AG04450 (cell line): ENCODE measurements around the gene OLFM1. TPM values are rescaled to one million over a fixed set of nuclear protein-coding genes. Genes with fewer than 3 reads are reported as not detected.

ENCODE experiments used
- CTCF ChIA-PET: fragments of 300-600, 350-600 bp; formaldehyde crosslinking; extraction: SDS; loops from one replicate; lab custom pipeline; 2022; ENCODE audit warnings: antibody characterized with exemption, inconsistent platforms; lab: Charles Lee
- POLR2A ChIA-PET: fragments of 350-600 bp; formaldehyde crosslinking; extraction: SDS; loops from one replicate; lab custom pipeline; 2021; ENCODE audit warnings: antibody characterized with exemption, inconsistent platforms; lab: Yijun Ruan, JAX
- DNase-seq: peaks from one replicate; pipeline ENCODE4 v3.0.0-alpha.2; 2011; ENCODE audit warnings: low read depth, low spot score
- H3K27ac ChIP-seq: one replicate; pipeline ENCODE4 v1.5.1; 2012; ENCODE audit warnings: low read depth, low read length, control low read depth
- H3K27me3 ChIP-seq: one replicate; pipeline ENCODE4 v1.6.0; 2012; ENCODE audit warnings: low read length; ENCODE audit not compliant: control insufficient read depth, insufficient read depth
- H3K4me3 ChIP-seq: 2 replicates; pipeline ENCODE4 v1.5.1; 2011; ENCODE audit warnings: mild to moderate bottlenecking, low read depth, low read length, control low read depth
- H3K9me3 ChIP-seq: 2 replicates; pipeline ENCODE4 v1.5.1; 2012; ENCODE audit warnings: low read length; ENCODE audit not compliant: control insufficient read depth, insufficient read depth
- CTCF ChIP-seq: IDR thresholded peaks from 2 replicates; pipeline ENCODE4 v1.5.1; 2011; ENCODE audit warnings: low read depth, low read length, control low read depth, inconsistent platforms
- polyA plus RNA-seq: library from polyadenylated mRNA; depleted of rRNA; stranded (reverse); fragments of >200 nt; gene quantifications from 2 replicates; pipeline ENCODE4 v1.2.3, GENCODE V29; 2011

Gene OLFM1
- polyA plus RNA-seq, 1 experiment = 0.16 TPM

GRCh38 chr9:135101486-135101885 lies 14.0 kb downstream of the OLFM1 start:
- ChIA-PET POLR2A (no interaction called here), CTCF (no interaction called here)
- H3K27ac ChIP-seq = no peak overlapping the region
- no peaks in the 10 kb centered on the region for H3K27me3 ChIP-seq
- H3K9me3 ChIP-seq = peaks cover 16% of the 10 kb centered on the region; the same call in 1 of the 2 replicates
- no peak overlapping the region for H3K4me3 ChIP-seq
- DNase-seq = no peak
- TF ChIP-seq CTCF = no peak

DNA sequence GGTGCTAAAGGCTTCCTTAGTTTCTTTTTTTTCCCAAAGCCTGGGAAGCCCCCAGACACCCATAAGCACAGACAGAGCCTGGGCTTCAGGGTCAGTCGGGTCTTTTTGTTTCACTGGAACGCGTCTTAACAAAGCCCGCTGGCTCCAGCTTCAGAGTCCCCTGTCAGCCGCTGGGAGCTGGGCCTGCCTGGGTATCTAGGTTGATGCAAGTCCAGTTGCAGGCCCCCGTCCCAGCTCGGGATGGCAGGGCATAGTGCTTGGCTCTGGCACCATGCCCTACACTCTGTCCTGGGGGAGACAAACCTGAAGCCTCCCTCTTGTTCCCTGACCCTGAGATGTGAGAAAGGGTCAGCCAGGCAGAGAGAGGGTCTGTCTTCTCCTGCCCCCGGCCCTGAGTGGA lies 14.5 kb downstream of the OLFM1 start:
- H3K9me3 ChIP-seq = peaks cover 16% of the 10 kb centered on the region; the same call in 1 of the 2 replicates
- CTCF ChIA-PET = no interaction called here
- POLR2A ChIA-PET = no interaction called here
- H3K27ac ChIP-seq = no peak overlapping the region
- TF ChIP-seq CTCF = no peak
- H3K27me3 ChIP-seq = no peaks in the 10 kb centered on the region
- no peak overlapping the region for H3K4me3 ChIP-seq
- no peak for DNase-seq

- DNase-seq = no peak
- H3K9me3 ChIP-seq = peaks cover 16% of the 10 kb centered on the region; the same call in 1 of the 2 replicates
- CTCF ChIA-PET = no interaction called here
- TF ChIP-seq CTCF = no peak
- H3K27ac ChIP-seq = no peak overlapping the region
- no peaks in the 10 kb centered on the region for H3K27me3 ChIP-seq
- POLR2A ChIA-PET = no interaction called here
- H3K4me3 ChIP-seq = no peak overlapping the region
These were observed 14.9 kb downstream of the OLFM1 start for GRCh38 chr9:135102331-135102730.

- no peak overlapping the region for H3K4me3 ChIP-seq
- ChIA-PET CTCF (no interaction called here), POLR2A (no interaction called here)
- H3K9me3 ChIP-seq = peaks cover 16% of the 10 kb centered on the region; the same call in 1 of the 2 replicates
- no peak for DNase-seq
- H3K27ac ChIP-seq = no peak overlapping the region
- no peak for TF ChIP-seq CTCF
- H3K27me3 ChIP-seq = no peaks in the 10 kb centered on the region
These were observed 15.6 kb downstream of the OLFM1 start for GRCh38 chr9:135103001-135103446.

DNA sequence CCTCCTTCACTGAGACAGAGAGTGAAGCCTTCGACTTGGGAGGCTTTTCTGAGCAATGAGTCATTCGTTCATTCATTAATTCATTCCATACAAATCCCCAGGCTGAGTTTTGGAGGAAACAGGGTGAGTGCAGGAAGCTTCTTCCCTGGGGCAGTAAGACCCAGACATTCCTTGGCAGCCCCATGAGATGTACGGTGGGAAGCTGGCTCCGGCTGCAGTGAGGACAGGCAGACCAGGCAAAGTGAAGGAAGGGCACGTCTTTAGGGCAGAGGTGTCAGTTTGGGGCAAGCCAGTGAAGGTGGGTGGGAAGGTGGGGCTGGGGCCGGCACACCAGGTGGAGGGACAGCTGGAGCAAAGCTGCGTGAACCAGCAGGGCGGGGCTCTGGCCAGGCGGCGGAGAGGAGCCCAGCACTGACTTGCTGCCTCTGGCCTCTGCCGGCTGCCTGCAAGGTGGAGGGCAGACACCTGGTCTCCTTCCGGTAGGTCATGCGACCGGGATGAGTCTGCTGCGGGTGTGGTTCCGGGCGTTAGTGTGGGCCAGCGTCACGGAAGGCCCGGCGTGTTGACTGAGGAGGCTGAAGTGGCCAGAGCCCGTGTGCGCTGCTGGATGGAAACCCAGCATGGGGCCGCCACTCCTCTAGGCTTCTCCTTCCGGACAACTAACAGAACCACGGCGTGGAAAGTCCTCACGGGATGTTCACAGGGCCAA lies 16.6 kb downstream of the OLFM1 start:
- H3K27me3 ChIP-seq = no peaks in the 10 kb centered on the region
- peaks cover 12% of the 10 kb centered on the region; the same call in 1 of the 2 replicates for H3K9me3 ChIP-seq
- ChIA-PET POLR2A (no interaction called here), CTCF (no interaction called here)
- no peak for TF ChIP-seq CTCF
- no peak for DNase-seq
- H3K27ac ChIP-seq = no peak overlapping the region
- H3K4me3 ChIP-seq = no peak overlapping the region
